Epidermal melanocyte (primary cell): ENCODE measurements around the gene WDR18.

Experiments used
- DNase-seq: peaks from one replicate; pipeline ENCODE4 v3.0.0; 2011; ENCODE audit warnings: low spot score; ENCODE audit not compliant: insufficient read length

The WDR18 gene

GRCh38 chr19:964116-964520, 20.0 kb upstream of the WDR18 start:
- DNase-seq, result no peak

GRCh38 chr19:964761-965694, 19.1 kb upstream of the WDR18 start:
- no peak for DNase-seq

- no peak for DNase-seq
Observed at GRCh38 chr19:966485-967088, 17.6 kb upstream of the WDR18 start.

GRCh38 chr19:970695-971094, 13.4 kb upstream of the WDR18 start:
- no peak for DNase-seq

- no peak for DNase-seq
Observed at GRCh38 chr19:971795-972194, 12.3 kb upstream of the WDR18 start.

GRCh38 chr19:972281-972680, 11.9 kb upstream of the WDR18 start:
- DNase-seq, result no peak

GRCh38 chr19:973726-974563, 10.2 kb upstream of the WDR18 start:
- no peak for DNase-seq

GRCh38 chr19:974564-975257, 9.4 kb upstream of the WDR18 start:
- DNase-seq, result no peak

GRCh38 chr19:976476-976875, 7.7 kb upstream of the WDR18 start:
- DNase-seq, result no peak

GRCh38 chr19:977058-977464, 7.1 kb upstream of the WDR18 start:
- DNase-seq, result no peak

- DNase-seq, result no peak
Observed at GRCh38 chr19:979318-979741, 4.8 kb upstream of the WDR18 start.

GRCh38 chr19:980133-980998, 3.8 kb upstream of the WDR18 start:
- DNase-seq, result no peak

GRCh38 chr19:982567-983170, 1.5 kb upstream of the WDR18 start:
- peak; percentile 99 for DNase-seq

- no peak for DNase-seq
Observed at GRCh38 chr19:986083-986482, 1.9 kb downstream of the WDR18 start.

GRCh38 chr19:988081-988480, 3.9 kb downstream of the WDR18 start:
- no peak for DNase-seq

- no peak for DNase-seq
Observed at GRCh38 chr19:988510-988909, 4.4 kb downstream of the WDR18 start.

GRCh38 chr19:989381-990081, 5.4 kb downstream of the WDR18 start:
- DNase-seq, result no peak

- DNase-seq, result no peak
Observed at GRCh38 chr19:990119-990571, 6.0 kb downstream of the WDR18 start.

GRCh38 chr19:990746-991145, 6.6 kb downstream of the WDR18 start:
- DNase-seq, result no peak
